HFF-Myc (cell line): ENCODE results near the gene STX16.

Experiments
- DNase-seq: peaks from one replicate; pipeline ENCODE4 v3.0.0-alpha.2; 2011; ENCODE audit warnings: low read depth; ENCODE audit errors: extremely low read depth
- H3K4me3 ChIP-seq: replicated peaks from 2 replicates; pipeline ENCODE4 v1.5.1; 2011; ENCODE audit warnings: low read depth, mild to moderate bottlenecking, control low read depth, low read length
- CTCF ChIP-seq: IDR thresholded peaks from 2 replicates; pipeline ENCODE4 v1.5.1; 2012; ENCODE audit warnings: mild to moderate bottlenecking, low read depth, low read length, control low read depth; ENCODE audit errors: missing control alignments

STX16 gene

GRCh38 chr20:58676161-58676560, 25.1 kb downstream of the STX16 start:
- no peak for DNase-seq
- H3K4me3 ChIP-seq = no peak overlapping the region
- TF ChIP-seq CTCF = no peak

DNA sequence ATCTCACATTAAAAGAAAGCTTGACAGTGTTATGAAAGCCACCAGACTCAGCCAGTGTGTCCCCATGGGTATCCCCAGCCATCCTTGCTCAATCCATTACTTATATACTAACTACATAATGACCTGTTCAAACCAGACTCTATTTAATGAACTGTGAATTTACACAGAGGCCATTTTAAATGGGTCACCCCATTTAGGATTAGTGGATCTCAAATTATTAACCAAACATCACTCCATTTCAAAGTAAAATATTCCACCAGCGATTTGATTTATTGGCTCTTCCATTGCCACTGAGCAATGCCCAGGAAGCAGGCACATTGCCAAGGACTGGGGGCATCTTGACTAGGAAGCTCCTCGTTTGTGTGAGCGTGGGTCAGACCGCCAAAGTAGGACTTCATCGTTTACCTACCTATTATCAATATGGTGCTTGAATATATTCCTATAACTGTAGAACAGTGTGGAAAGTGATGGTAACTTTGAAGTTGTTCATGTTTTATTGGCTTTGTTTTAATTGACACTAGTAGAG, 26.1 kb downstream of the STX16 start:
- no peak for DNase-seq
- no peak for TF ChIP-seq CTCF
- H3K4me3 ChIP-seq = no peak overlapping the region

GRCh38 chr20:58677808-58678207, 26.7 kb downstream of the STX16 start:
- H3K4me3 ChIP-seq = no peak overlapping the region
- no peak for TF ChIP-seq CTCF
- DNase-seq = no peak

DNA sequence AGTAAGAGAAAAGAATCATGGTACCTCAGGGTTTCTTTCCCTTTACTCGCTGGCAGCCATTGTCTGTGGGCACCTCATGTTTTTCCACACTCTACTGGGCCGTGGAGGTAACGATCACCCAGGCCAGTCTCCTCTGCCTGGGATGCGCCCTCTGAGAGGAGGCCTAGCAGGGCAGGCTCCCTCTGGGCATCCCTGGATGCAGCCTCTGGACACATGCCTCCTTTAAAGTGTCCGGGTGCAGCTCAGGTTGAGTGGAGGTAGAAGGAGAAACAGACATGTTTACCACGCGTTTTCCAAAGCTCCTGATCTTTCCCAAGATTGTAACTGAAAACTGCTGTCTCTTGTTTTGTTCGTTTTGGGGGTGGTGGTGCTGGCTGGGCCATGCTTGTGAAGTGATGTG, 27.7 kb downstream of the STX16 start:
- no peak for TF ChIP-seq CTCF
- no peak for DNase-seq
- H3K4me3 ChIP-seq = no peak overlapping the region

DNA sequence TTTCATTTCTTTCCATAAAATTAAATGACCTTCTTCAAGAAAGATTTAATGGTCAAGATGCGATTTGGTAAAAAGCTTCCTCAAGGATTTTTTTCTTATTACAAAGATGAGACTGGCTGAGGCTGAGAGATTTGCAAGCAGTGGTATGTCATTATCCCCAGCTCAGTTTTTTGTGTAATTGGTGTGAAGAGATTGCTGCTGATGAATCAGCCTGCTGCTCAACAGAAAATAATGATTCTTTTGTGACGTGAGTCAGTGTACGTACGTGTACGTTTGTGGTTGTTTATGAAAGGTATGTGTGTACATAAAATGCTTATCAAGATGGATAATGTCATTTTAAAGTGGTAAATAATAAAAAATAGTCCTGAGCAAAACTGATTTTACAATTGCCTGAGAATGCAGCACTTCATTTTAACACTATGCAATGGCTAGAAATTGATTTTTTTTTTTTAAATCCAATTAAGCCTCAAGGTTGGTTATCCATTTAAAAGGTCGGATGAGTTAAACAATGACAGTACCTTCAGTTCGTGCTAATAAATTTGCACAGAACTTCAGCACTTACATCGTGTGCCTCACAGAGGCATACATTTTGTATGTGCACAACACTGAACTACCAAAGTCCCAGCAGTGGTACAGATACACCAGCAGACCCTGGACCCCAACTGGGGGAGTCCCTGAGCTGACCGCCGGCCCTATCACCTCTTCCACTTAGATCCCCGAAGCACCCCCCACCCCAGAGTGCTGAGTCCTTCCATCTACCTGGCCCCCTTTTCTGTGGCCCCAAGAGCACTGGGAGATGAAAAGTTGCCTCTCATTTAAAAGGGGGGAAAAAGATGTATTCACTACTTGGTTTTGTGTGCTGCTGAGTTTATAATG, 31.8 kb downstream of the STX16 start:
- TF ChIP-seq CTCF = no peak
- H3K4me3 ChIP-seq = no peak overlapping the region
- DNase-seq = no peak

DNA sequence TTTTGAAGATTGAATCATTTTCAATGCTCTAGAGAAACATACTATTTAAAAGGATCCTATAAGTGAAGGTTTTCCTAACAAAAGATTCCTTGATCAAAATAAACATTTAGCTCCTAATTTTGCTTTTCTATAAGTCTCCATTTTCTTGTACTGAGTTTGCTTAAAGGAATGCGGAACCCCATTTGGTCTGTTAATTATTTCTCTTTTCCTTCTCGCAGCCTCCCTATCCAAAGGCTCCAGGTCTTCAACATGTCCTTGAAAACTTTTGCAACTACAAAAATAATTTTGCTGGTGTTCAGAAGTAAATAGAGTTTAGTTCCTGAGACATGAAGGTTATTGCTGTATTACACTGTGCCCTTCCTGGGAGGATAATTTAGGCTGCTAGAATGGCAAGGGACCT, 33.2 kb downstream of the STX16 start:
- no peak for TF ChIP-seq CTCF
- no peak overlapping the region for H3K4me3 ChIP-seq
- no peak for DNase-seq
